GM12865 (cell line): Measurements from ENCODE around the gene CACNB4.
"Not testable (repeated sequence)": the region's sequence is repeated elsewhere in the genome, so short reads cannot be mapped to it uniquely, and the experiment has no call there.

ENCODE experiments used
- DNase-seq: peaks from one replicate; pipeline ENCODE4 v3.0.0; 2010; ENCODE audit warnings: low read depth
- H3K4me3 ChIP-seq: 2 replicates; pipeline ENCODE4 v1.5.1; 2011; ENCODE audit warnings: mild to moderate bottlenecking, low read depth, low read length, control low read depth
- CTCF ChIP-seq: IDR thresholded peaks from 2 replicates; pipeline ENCODE4 v1.5.1; 2011; ENCODE audit warnings: low read length, control low read depth, low read depth, inconsistent platforms; ENCODE audit not compliant: insufficient read depth; ENCODE audit errors: missing control alignments

Gene CACNB4

GRCh38 chr2:151916632-151917031, 182.2 kb downstream of the CACNB4 start:
- no peak for TF ChIP-seq CTCF
- H3K4me3 ChIP-seq: no peak overlapping the region
- no peak for DNase-seq

GRCh38 chr2:151915629-151916025, 183.2 kb downstream of the CACNB4 start:
- H3K4me3 ChIP-seq, DNase-seq: not testable (repeated sequence)

DNA sequence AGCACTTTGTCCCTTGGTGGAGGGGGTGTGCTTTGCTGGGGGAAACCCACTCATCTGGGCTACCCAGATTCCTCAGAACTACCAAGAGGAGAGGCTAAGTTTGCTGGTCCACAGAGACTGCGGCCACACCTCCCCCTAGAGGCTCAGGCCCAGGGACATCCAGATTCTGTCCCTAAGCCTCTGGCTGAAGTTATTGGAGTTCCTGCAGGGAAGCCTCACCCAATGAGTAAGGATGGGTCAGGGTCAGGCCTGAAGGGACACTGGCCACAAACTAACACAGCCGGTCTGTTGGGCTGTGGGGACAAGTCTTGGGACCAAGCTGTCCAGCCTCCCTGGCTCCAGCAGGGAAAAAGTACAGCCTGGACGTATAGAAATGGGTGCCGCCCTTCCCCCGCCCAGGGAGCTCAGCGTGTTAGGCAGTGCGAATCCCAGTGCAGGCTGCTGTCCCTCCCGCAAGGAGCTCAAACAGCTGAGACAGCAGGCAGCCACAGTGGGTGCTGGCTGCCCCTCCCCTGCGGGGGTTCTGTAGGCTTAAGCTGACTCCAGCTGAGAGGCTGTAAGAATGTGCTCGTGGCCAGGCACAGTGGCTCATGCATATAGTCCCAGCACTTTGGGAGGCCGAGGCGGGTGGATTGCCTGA, 183.7 kb downstream of the CACNB4 start:
- no peak for DNase-seq
- TF ChIP-seq CTCF: no peak
- H3K4me3 ChIP-seq: no peak overlapping the region

DNA sequence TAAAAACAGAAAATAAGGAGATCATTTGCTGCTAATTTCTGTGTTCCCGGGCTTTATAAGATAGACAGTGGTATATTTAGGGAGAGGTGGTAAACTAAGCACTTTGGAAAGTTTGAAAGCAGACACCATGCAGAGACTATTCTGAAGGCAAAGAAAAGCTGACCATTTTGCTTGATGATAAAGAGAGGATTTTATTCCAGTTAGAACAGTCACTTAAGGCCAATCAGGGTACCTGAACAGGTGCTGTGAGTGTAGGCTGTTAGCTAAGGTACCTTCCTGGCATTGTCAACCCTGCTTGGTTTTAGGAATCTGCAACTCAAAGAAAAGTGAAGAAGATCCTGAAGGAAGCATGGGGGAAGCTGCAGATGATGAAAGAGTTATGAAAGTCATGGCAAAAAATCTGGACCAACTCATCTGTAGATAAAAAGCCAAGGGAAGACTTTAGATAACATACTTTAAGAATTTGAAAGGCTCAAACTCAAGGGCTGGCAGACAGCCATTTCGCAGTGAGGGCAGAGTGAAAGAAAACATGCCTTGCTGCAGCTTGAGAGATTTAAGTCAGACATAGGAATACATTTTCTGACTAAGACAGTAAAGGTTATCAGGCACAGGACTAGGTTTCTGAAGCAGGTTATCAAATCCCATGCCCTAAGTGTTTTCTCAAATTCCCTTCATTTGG, 190.5 kb downstream of the CACNB4 start:
- no peak for TF ChIP-seq CTCF
- DNase-seq: no peak
- H3K4me3 ChIP-seq: no peak overlapping the region

- TF ChIP-seq CTCF: no peak
- H3K4me3 ChIP-seq: no peak overlapping the region
- no peak for DNase-seq
These were observed 191.3 kb downstream of the CACNB4 start for GRCh38 chr2:151907286-151908203.

- no peak for TF ChIP-seq CTCF
- no peak overlapping the region for H3K4me3 ChIP-seq
- no peak for DNase-seq
These were observed 192.2 kb downstream of the CACNB4 start for GRCh38 chr2:151906633-151906998.

DNA sequence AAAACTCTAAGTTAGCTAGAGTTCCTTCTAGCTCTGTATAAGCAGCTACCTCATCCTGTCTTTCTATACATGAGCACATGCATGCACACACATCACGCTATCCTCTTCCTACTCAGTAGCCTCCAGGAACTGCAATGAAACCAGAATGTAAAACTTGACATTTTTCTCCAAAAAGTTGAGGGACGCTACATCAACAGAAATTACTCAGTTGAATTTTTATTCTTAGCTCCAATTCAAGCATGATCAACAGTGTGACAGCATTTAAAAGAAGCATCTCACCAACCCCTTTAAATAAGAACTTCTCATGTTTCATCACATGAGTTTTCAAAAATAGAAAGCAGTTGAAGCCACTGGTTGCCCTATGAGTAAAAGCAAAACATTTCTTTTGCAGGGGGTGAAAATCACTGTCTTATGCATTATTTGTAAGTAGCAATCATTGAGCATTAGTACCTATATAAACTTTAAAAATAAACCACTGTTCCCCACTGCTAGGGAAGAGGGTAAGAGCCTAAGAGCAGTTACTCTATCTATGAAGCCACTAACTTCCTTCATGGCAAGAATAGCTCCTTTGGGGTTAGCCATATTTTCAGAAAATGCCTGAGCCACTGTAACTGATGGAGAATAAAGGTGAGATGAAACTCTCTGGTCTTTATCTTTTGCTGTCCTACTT, 192.7 kb downstream of the CACNB4 start:
- no peak for TF ChIP-seq CTCF
- peak; percentile 40 for DNase-seq
- H3K4me3 ChIP-seq: no peak overlapping the region
